Ishikawa (cell line): Measurements from ENCODE around the gene ZNF578.

Experiments
- CEBPB ChIP-seq: IDR thresholded peaks from 2 replicates; pipeline ENCODE4 v1.6.1; 2012
- CREB1 ChIP-seq: IDR thresholded peaks from 2 replicates; pipeline ENCODE4 v1.6.1; 2012; ENCODE audit warnings: low read depth
- EGR1 ChIP-seq: IDR thresholded peaks from 2 replicates; pipeline ENCODE4 v1.6.1; 2012
- EP300 ChIP-seq: IDR thresholded peaks from 2 replicates; pipeline ENCODE4 v1.6.1; 2012; ENCODE audit warnings: borderline replicate concordance
- FOXM1 ChIP-seq: IDR thresholded peaks from 2 replicates; pipeline ENCODE4 v1.6.1; 2012; ENCODE audit warnings: low read depth, borderline replicate concordance
- NFIC ChIP-seq: IDR thresholded peaks from 2 replicates; pipeline ENCODE4 v1.6.1; 2012
- RAD21 ChIP-seq: IDR thresholded peaks from 2 replicates; pipeline ENCODE4 v1.6.1; 2012; ENCODE audit warnings: low read depth
- TAF1 ChIP-seq: IDR thresholded peaks from 2 replicates; pipeline ENCODE4 v1.6.1; 2012; ENCODE audit warnings: low read depth, mild to moderate bottlenecking
- TCF12 ChIP-seq: IDR thresholded peaks from 2 replicates; pipeline ENCODE4 v1.6.1; 2012; ENCODE audit warnings: low read depth
- TEAD4 ChIP-seq: IDR thresholded peaks from 2 replicates; pipeline ENCODE4 v1.6.1; 2012
- YY1 ChIP-seq: IDR thresholded peaks from 2 replicates; pipeline ENCODE4 v1.6.1; 2012; ENCODE audit warnings: low read depth
- ZBTB7A ChIP-seq: IDR thresholded peaks from 2 replicates; pipeline ENCODE4 v1.6.1; 2012; ENCODE audit warnings: low read depth
- TF ChIP-seq, protein P1 (sequence below): IDR thresholded peaks from 2 replicates; pipeline ENCODE4 v1.6.1; 2012
- TF ChIP-seq, protein P2 (sequence below): IDR thresholded peaks from 2 replicates; pipeline ENCODE4 v1.6.1; 2012; ENCODE audit warnings: low read depth, mild to moderate bottlenecking
- TF ChIP-seq, protein P3 (sequence below): IDR thresholded peaks from 2 replicates; pipeline ENCODE4 v1.6.1; 2012

Gene ZNF578

DNA sequence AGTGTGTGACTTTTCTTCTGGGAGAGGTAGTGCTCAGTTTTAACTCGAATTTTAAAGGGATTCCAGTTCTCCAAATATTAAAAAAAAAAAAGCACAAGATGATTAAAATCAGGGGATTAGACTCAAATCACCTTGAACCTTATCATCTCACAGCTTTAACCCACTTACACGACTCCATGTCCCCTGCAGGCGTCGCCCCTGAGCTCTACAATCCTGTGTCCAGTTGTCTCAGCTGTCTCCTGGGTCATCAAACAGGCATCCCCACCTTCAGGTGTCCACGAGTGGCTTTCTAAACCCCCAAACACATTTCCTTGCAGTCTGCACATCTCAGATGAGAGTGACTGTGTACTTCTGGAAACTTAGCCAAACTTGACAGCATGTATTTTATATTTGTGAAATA, 88.3 kb downstream of the ZNF578 start:
- TF ChIP-seq EP300, result no peak

DNA sequence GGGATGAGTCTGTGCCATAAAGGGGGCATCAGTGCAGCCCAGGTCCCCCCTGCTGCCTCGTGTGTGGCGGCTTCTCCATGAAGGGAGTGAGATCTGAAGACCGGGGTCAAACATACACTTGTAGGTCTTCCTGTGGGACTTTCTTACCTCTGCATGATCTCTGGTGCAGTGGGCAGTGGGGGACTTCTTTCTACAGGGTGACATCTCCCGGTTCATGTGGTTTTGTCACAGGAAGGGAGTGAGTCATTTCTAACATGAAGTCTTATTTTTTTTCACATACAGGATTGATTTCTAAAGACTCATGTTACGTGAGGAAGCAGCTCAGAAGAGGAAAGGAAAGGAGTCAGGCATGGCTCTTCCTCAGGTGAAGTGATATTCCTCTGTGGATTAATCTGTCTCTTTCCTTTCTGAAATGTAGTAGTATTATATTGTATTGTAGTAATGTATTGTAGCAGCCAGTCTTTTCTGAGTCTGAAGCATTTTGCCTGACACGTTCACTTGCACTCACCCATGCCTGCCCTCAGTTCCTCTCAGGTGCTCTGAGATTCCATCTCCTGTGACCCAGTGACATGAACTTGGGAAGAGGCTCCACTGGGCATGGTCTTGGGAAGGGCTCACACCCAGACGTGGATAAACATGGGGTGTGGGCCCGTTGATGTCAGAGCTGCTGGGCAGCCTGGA, 89.8 kb downstream of the ZNF578 start:
- TF ChIP-seq YY1 (no peak), EP300 (no peak), EGR1 (no peak), NFIC (no peak)
- TF ChIP-seq, protein P1, sequence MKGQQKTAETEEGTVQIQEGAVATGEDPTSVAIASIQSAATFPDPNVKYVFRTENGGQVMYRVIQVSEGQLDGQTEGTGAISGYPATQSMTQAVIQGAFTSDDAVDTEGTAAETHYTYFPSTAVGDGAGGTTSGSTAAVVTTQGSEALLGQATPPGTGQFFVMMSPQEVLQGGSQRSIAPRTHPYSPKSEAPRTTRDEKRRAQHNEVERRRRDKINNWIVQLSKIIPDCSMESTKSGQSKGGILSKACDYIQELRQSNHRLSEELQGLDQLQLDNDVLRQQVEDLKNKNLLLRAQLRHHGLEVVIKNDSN, result no peak
- TF ChIP-seq, protein P2, sequence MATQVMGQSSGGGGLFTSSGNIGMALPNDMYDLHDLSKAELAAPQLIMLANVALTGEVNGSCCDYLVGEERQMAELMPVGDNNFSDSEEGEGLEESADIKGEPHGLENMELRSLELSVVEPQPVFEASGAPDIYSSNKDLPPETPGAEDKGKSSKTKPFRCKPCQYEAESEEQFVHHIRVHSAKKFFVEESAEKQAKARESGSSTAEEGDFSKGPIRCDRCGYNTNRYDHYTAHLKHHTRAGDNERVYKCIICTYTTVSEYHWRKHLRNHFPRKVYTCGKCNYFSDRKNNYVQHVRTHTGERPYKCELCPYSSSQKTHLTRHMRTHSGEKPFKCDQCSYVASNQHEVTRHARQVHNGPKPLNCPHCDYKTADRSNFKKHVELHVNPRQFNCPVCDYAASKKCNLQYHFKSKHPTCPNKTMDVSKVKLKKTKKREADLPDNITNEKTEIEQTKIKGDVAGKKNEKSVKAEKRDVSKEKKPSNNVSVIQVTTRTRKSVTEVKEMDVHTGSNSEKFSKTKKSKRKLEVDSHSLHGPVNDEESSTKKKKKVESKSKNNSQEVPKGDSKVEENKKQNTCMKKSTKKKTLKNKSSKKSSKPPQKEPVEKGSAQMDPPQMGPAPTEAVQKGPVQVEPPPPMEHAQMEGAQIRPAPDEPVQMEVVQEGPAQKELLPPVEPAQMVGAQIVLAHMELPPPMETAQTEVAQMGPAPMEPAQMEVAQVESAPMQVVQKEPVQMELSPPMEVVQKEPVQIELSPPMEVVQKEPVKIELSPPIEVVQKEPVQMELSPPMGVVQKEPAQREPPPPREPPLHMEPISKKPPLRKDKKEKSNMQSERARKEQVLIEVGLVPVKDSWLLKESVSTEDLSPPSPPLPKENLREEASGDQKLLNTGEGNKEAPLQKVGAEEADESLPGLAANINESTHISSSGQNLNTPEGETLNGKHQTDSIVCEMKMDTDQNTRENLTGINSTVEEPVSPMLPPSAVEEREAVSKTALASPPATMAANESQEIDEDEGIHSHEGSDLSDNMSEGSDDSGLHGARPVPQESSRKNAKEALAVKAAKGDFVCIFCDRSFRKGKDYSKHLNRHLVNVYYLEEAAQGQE, result no peak

DNA sequence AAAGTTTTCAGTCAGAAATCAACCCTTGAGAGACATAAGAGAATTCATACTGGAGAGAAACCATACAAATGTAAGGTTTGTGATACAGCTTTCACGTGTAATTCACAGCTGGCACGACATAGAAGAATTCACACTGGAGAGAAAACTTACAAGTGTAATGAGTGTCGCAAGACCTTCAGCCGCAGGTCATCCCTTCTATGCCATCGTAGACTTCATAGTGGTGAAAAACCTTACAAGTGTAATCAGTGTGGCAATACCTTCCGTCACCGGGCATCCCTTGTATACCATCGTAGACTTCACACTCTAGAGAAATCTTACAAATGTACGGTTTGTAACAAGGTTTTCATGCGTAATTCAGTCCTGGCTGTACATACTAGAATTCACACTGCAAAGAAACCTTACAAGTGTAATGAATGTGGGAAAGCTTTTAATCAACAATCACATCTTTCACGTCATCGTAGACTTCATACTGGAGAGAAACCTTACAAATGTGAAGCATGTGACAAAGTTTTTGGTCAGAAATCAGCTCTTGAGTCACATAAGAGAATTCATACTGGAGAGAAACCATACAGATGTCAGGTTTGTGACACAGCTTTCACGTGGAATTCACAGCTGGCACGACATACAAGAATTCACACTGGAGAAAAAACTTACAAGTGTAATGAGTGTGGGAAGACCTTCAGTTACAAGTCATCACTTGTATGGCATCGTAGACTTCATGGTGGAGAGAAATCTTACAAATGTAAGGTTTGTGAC, 101.0 kb downstream of the ZNF578 start:
- TF ChIP-seq EP300 (no peak), NFIC (no peak), ZBTB7A (no peak), CREB1 (no peak), TAF1 (no peak), CEBPB (no peak), TEAD4 (no peak)
- TF ChIP-seq, protein P3, sequence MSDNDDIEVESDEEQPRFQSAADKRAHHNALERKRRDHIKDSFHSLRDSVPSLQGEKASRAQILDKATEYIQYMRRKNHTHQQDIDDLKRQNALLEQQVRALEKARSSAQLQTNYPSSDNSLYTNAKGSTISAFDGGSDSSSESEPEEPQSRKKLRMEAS, result no peak
- TF ChIP-seq, protein P1, result no peak

DNA sequence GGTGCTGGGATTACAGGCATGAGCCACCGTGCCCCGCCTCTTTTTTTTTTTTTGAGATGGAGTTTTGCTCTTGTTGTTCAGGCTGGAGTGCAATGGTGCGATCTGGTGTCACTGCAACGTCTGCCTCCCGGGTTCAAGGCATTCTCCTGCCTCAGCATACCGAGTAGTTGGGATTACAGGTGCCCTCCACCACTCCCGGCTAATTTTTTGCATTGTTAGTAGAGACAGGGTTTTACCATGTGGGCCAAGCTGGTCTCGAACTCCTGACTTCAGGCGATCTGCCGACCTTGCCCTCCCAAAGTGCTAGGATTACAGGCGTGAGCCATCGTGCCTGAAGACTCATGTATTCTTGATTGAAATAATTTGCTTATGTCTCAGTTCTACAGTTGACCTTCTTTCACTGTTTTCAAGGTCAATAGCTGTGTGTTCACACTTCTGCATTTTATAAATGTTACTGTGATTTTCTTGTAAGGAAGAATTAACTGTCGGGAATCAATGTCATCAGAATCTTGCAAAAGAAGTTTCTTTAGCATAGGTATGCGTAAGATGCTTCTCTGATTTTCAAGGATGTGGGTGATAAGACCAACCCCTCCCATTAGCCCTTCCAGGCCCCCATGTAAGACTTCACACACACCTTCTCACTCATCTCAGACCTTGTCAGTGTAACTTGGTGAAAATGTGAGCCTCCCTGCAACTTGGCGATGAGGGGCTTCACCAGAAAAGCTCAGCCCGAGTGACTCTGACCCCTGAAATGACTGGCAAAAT, 104.1 kb downstream of the ZNF578 start:
- TF ChIP-seq CEBPB (no peak), TCF12 (no peak), FOXM1 (no peak), NFIC (no peak), ZBTB7A (no peak), YY1 (no peak), TEAD4 (no peak), RAD21 (no peak), TAF1 (no peak), CREB1 (no peak)
- TF ChIP-seq, protein P3, result no peak
- TF ChIP-seq, protein P1, result no peak
- TF ChIP-seq, protein P2, result no peak
